Transverse colon (tissue), 4 donors: ENCODE results near the gene AFF1. TPM values are rescaled to one million over a fixed set of nuclear protein-coding genes. Genes with fewer than 3 reads are reported as not detected.
A peak's percentile ranks its signal among the peaks of the same experiment; 100 is the strongest.

Experiments used
- DNase-seq: peaks from one replicate; pipeline ENCODE4 v3.0.0-alpha.2; 2019
- H3K27ac ChIP-seq, 4 donors: fragments of 200-600 bp; sonication (generic); 2 replicates each; pipeline ENCODE4 v1.5.1; 2016 to 2018; ENCODE audit warnings: inconsistent platforms in 4 of 4
- H3K27me3 ChIP-seq: fragments of 200-600 bp; sonication (generic); 2 replicates; pipeline ENCODE4 v1.5.1; 2017; ENCODE audit warnings: inconsistent platforms
- H3K36me3 ChIP-seq, 4 donors: fragments of 200-600 bp; sonication (generic); 2 replicates each; pipeline ENCODE4 v1.5.1; 2017 to 2019; ENCODE audit warnings: inconsistent platforms in 4 of 4
- H3K4me1 ChIP-seq, 4 donors: fragments of 200-600 bp; sonication (generic); 2 replicates each; pipeline ENCODE4 v1.5.1; 2017 to 2020; ENCODE audit warnings: inconsistent platforms in 4 of 4
- H3K4me3 ChIP-seq, 4 donors: fragments of 200-600 bp; sonication (generic); 1 replicate in 1 of 4; 2 replicates in 3 of 4; pipeline versions ENCODE4 v1.5.1 to v1.6.1; 2017 to 2019; ENCODE audit warnings: inconsistent platforms in 4 of 4
- H3K9me3 ChIP-seq, 2 donors: fragments of 200-600 bp; sonication (generic); 2 replicates each; pipeline ENCODE4 v1.5.1; 2017 to 2019; ENCODE audit warnings: inconsistent platforms in 2 of 2
- CTCF ChIP-seq, 5 experiments: fragments of 200-600 bp in 3 of 5; fragments of 450-650 bp in 2 of 5; sonication (generic) in 3 of 5; IDR thresholded peaks; 1 replicate in 2 of 5; 2 replicates in 3 of 5; pipeline ENCODE4 v1.5.1; 2016 to 2017; ENCODE audit warnings: antibody characterized with exemption in 5 of 5, inconsistent platforms in 3 of 5, mild to moderate bottlenecking in 2 of 5, moderate library complexity in 1 of 5
- EP300 ChIP-seq: sonication (generic); formaldehyde crosslinking; IDR thresholded peaks from one replicate; pipeline ENCODE4 v1.6.1; 2017; ENCODE audit warnings: antibody characterized with exemption, low read depth
- POLR2A ChIP-seq: fragments of 450-650 bp; IDR thresholded peaks from one replicate; pipeline ENCODE4 v1.6.1; 2016; ENCODE audit warnings: antibody characterized with exemption, mild to moderate bottlenecking, moderate library complexity
- POLR2AphosphoS5 ChIP-seq, 3 donors: sonication (generic); formaldehyde crosslinking; IDR thresholded peaks; one replicate each; pipeline ENCODE4 v1.6.1; 2016; ENCODE audit warnings: antibody characterized with exemption in 3 of 3
- WGBS, 2 donors: methylation state at CpG; one replicate each; pipeline ENCODE4 v1.1.5; 2018; ENCODE audit warnings: low coverage in 1 of 2; 5-methylcytosine and 5-hydroxymethylcytosine counted together
- in situ Hi-C, 4 donors: fragments of 200-750 bp; cut with MboI; loops; one replicate each; pipeline versions ENCODE4 v1.15.0 to v1.15.1; 2017; ENCODE audit warnings: low sequenced_read_pairs in 3 of 4, low pct_ligation_motif_present in 1 of 4, low pct_unique_long_range_greater_than_20kb in 1 of 4
- intact Hi-C: fragments of 100-400 bp; cut with DNase I; formaldehyde crosslinking; loops from one replicate; pipeline ENCODE4 v1.15.1; 2023; ENCODE audit warnings: low total_unique reads
- total RNA-seq, 4 donors: library from RNA; depleted of rRNA; stranded (reverse); fragments of >200 nt; gene quantifications; one replicate each; pipeline ENCODE4 v1.1.0, GENCODE V29; 2016

The AFF1 gene
- total RNA-seq, 4 donors from 2014 or later: 77.1 to 151 (median 97.0) TPM

DNA sequence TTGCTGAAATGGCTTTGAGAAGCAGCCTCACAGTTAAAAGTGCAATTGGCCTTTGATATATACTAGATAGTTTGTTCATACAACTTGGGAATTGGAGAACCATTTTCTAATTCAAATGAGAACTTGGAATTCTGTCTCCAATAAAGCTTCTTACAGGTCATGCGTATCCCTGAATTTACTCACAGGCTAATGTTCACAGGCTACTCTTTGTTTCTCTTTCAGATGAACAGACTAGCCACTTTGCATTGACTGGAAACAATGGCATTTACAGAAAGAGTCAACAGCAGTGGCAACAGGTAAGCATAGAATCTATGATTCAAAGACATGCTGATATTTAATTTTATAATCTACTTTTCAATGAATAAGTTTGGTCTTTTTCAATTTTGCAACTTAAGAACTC lies 13.5 kb downstream of the AFF1 start:
- no peak overlapping the region for H3K27ac ChIP-seq
- no peak for TF ChIP-seq EP300
- no peak for TF ChIP-seq POLR2AphosphoS5 (IDR thresholded peaks at IDR 0.05)
- no peak overlapping the region for H3K4me3 ChIP-seq
- no peak for DNase-seq
- H3K36me3 ChIP-seq: peaks cover 0 to 4% (median 0%) of the 10 kb centered on the region in 4 donors
- in situ Hi-C loops: no loop called here
- WGBS, 2 donors: 74% methylated on average over 1 of the region's 1 CpG; no CpG with 5 or more reads in 1 of the 2 donors
- peaks cover 0 to 34% (median 8%) of the 10 kb centered on the region in 4 donors for H3K4me1 ChIP-seq
- H3K27me3 ChIP-seq: no peaks in the 10 kb centered on the region
- intact Hi-C loops: no loop called here
- no peaks in the 10 kb centered on the region for H3K9me3 ChIP-seq

GRCh38 chr4:86950831-86951525 lies 16.2 kb downstream of the AFF1 start:
- TF ChIP-seq POLR2A (no peak), EP300 (no peak), POLR2AphosphoS5 (IDR thresholded peaks at IDR 0.05) (no peak)
- Histone ChIP-seq H3K4me1 (peaks cover 0 to 24% (median 6%) of the 10 kb centered on the region in 4 donors), H3K27ac (no peak overlapping the region), H3K27me3 (no peaks in the 10 kb centered on the region), H3K4me3 (no peak overlapping the region), H3K9me3 (no peaks in the 10 kb centered on the region), H3K36me3 (peaks cover 0 to 4% (median 0%) of the 10 kb centered on the region in 4 donors)
- WGBS, 2 donors: 69 to 82% methylated on average over 5 to 10 of the region's 10 CpGs
- intact Hi-C loops (no loop called here), in situ Hi-C loops (no loop called here)
- no peak for DNase-seq

DNA sequence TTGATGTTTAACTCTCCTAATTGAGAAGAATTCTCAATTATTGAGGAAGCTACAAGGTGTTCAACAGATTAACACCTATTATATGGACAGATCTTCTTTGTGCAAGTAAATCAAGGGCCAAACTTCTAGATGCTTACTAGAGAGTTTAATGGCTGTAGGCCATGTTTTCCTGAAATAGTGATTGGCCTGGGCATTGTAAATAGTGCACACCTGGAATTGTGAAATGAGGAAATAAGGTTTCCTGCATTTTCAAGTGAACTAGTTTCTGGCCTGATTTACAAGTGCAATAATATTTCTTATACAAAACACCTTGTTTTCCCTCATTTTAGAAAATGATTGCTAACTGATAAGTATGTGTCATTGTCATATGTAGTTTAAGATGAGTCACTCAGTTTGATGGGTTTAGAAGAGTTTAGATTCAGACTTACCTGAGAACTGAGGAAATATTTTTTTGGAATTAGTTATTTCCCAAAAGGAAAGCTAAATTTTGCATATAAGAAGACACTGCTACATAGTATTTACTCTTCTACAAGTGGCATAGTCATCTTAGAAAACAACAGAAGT lies 21.2 kb downstream of the AFF1 start:
- Histone ChIP-seq H3K27me3 (no peaks in the 10 kb centered on the region), H3K27ac (no peak overlapping the region), H3K4me3 (no peak overlapping the region), H3K9me3 (no peaks in the 10 kb centered on the region), H3K4me1 (peaks cover 19 to 40% (median 25%) of the 10 kb centered on the region in 4 donors), H3K36me3 (no peaks in the 10 kb centered on the region)
- no peak for TF ChIP-seq POLR2A
- TF ChIP-seq EP300: no peak
- TF ChIP-seq POLR2AphosphoS5 (IDR thresholded peaks at IDR 0.05): no peak
- no peak for TF ChIP-seq CTCF (IDR thresholded peaks at IDR 0.05)
- intact Hi-C loops: no loop called here
- in situ Hi-C loops: no loop called here
- no peak for DNase-seq

DNA sequence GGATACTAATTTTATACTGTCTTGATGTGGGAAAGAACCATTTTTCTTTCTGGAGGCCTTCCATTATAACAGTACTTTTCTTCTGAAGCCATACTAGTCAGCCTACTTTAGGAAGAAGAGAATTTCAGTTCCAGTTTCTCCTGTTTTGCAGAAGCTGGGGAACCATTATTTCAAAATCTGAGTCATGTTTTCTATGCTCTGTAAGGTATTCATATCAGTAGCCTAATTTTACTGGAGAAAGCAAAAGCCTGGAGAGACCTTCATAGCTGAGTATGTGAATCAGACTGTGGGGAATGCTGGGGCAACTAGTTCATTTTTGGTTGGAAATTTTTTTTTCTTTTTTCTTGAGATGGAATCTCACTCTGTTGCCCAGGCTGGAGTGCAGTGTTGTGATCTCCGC lies 22.4 kb downstream of the AFF1 start:
- no peak overlapping the region for H3K4me3 ChIP-seq
- TF ChIP-seq POLR2A: no peak
- TF ChIP-seq POLR2AphosphoS5 (IDR thresholded peaks at IDR 0.05): no peak
- no peak for TF ChIP-seq CTCF (IDR thresholded peaks at IDR 0.05)
- TF ChIP-seq EP300: no peak
- 95% methylated on average over 1 of the region's 1 CpG; no CpG with 5 or more reads in 1 of the 2 donors for WGBS, 2 donors
- in situ Hi-C loops (no loop called here), intact Hi-C loops (no loop called here)
- DNase-seq: no peak
- H3K9me3 ChIP-seq: no peaks in the 10 kb centered on the region
- peak overlapping the region in 1 of 4 donors; percentile 24 for H3K27ac ChIP-seq
- H3K4me1 ChIP-seq: peaks cover 20 to 49% (median 35%) of the 10 kb centered on the region in 4 donors
- H3K27me3 ChIP-seq: no peaks in the 10 kb centered on the region
- no peaks in the 10 kb centered on the region for H3K36me3 ChIP-seq
